Cardiac muscle cell (in vitro differentiated cells and primary cell): Measurements from ENCODE around the gene PPHLN1. TPM values are rescaled to one million over a fixed set of nuclear protein-coding genes. Genes with fewer than 3 reads are reported as not detected.

ENCODE experiments used
- DNase-seq, 2 donors: peaks; one replicate each; pipeline versions ENCODE4 v3.0.0 to v3.0.0-alpha.2; 2010 to 2017; ENCODE audit warnings: low read depth in 1 of 2, low spot score in 1 of 2
- H3K27ac ChIP-seq: fragments of 200-600 bp; sonication (generic); 2 replicates; pipeline ENCODE4 v1.5.1; 2016
- H3K27me3 ChIP-seq: fragments of 200-600 bp; sonication (generic); 2 replicates; pipeline ENCODE4 v1.6.0; 2016; ENCODE audit warnings: control low read depth
- H3K36me3 ChIP-seq: fragments of 200-600 bp; sonication (generic); 2 replicates; pipeline ENCODE4 v1.5.1; 2016; ENCODE audit warnings: control low read depth
- H3K4me1 ChIP-seq: fragments of 200-600 bp; sonication (generic); 2 replicates; pipeline ENCODE4 v1.8.1; 2017; ENCODE audit warnings: low read depth, mild to moderate bottlenecking, mixed run types
- H3K4me3 ChIP-seq: fragments of 200-600 bp; sonication (generic); 2 replicates; pipeline ENCODE4 v1.5.1; 2016; ENCODE audit warnings: mild to moderate bottlenecking
- H3K9me3 ChIP-seq: fragments of 200-600 bp; sonication (generic); 2 replicates; pipeline ENCODE4 v1.5.1; 2017; ENCODE audit warnings: low read depth, mild to moderate bottlenecking, control low read depth
- polyA plus RNA-seq: library from polyadenylated mRNA; unstranded; fragments of >200 nt; fragmentation: Nextera tagmentation; extraction: Ambion mirVana; gene quantifications from 2 replicates; pipeline ENCODE4 v1.2.1, GENCODE V29; 2016
- total RNA-seq: library from RNA; depleted of rRNA; stranded (reverse); fragments of >200 nt; gene quantifications from 2 replicates; pipeline ENCODE4 v1.2.3, GENCODE V29; 2016
- TF ChIP-seq, protein P1 (sequence below): IDR thresholded peaks from 2 replicates; pipeline ENCODE4 v1.5.1; 2012; ENCODE audit warnings: low read depth, mild to moderate bottlenecking, low read length

Gene PPHLN1, protein sequence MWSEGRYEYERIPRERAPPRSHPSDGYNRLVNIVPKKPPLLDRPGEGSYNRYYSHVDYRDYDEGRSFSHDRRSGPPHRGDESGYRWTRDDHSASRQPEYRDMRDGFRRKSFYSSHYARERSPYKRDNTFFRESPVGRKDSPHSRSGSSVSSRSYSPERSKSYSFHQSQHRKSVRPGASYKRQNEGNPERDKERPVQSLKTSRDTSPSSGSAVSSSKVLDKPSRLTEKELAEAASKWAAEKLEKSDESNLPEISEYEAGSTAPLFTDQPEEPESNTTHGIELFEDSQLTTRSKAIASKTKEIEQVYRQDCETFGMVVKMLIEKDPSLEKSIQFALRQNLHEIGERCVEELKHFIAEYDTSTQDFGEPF
- total RNA-seq (77.6 and 87.8 TPM in 2 replicates), polyA plus RNA-seq (70.6 and 93.0 TPM in 2 replicates)

- TF ChIP-seq, protein P1, sequence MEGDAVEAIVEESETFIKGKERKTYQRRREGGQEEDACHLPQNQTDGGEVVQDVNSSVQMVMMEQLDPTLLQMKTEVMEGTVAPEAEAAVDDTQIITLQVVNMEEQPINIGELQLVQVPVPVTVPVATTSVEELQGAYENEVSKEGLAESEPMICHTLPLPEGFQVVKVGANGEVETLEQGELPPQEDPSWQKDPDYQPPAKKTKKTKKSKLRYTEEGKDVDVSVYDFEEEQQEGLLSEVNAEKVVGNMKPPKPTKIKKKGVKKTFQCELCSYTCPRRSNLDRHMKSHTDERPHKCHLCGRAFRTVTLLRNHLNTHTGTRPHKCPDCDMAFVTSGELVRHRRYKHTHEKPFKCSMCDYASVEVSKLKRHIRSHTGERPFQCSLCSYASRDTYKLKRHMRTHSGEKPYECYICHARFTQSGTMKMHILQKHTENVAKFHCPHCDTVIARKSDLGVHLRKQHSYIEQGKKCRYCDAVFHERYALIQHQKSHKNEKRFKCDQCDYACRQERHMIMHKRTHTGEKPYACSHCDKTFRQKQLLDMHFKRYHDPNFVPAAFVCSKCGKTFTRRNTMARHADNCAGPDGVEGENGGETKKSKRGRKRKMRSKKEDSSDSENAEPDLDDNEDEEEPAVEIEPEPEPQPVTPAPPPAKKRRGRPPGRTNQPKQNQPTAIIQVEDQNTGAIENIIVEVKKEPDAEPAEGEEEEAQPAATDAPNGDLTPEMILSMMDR = no peak
- Histone ChIP-seq H3K36me3 (no peaks in the 10 kb centered on the region), H3K27me3 (no peaks in the 10 kb centered on the region), H3K9me3 (no peaks in the 10 kb centered on the region), H3K4me3 (peak within 1 kb of the TSS; percentile 62), H3K4me1 (peaks cover 13% of the 10 kb centered on the region), H3K27ac (peak within 1 kb of the TSS; percentile 91)
- peak; percentile 86 to 92 for DNase-seq
Measured at GRCh38 chr12:42325653-42326474, at the start of gene PPHLN1, which contains the start of gene ZCRB1. Gene PPHLN1 (plus strand): TSS chr12:42326167. CDS start chr12:42335903, 9,736 bp downstream. Gene ZCRB1 (minus strand): TSS chr12:42326094. CDS start chr12:42324102, 1,992 bp downstream.

- TF ChIP-seq, protein P1 = no peak
- Histone ChIP-seq H3K36me3 (no peaks in the 10 kb centered on the region), H3K9me3 (no peaks in the 10 kb centered on the region), H3K4me1 (peaks cover 13% of the 10 kb centered on the region), H3K27me3 (no peaks in the 10 kb centered on the region), H3K27ac (no peak overlapping the region), H3K4me3 (no peak overlapping the region)
- no peak for DNase-seq
Measured at GRCh38 chr12:42277396-42278127, 48.4 kb upstream of the PPHLN1 start.

DNA sequence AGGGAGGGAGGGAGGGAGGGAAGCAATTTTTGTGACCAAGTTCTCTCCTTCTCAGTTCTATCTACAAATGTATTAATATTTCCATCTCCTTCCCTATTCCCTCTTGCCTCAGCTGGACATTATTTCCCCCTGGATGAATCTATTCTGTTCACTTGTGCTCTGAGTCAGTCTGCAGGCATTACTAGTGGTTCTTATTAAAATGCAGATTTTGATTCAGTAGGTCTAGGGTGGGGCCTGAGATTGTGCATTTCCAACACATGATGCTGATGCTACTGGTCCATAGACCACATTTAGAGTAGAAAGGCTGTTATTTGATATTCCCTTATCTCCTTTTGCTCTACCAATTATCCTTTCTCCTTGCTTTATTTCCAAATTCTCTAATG lies 47.8 kb upstream of the PPHLN1 start:
- no peak overlapping the region for H3K27ac ChIP-seq
- H3K27me3 ChIP-seq = no peaks in the 10 kb centered on the region
- H3K9me3 ChIP-seq = no peaks in the 10 kb centered on the region
- TF ChIP-seq, protein P1 = no peak
- DNase-seq = no peak
- no peaks in the 10 kb centered on the region for H3K36me3 ChIP-seq
- H3K4me3 ChIP-seq = no peak overlapping the region
- H3K4me1 ChIP-seq = peaks cover 17% of the 10 kb centered on the region

DNA sequence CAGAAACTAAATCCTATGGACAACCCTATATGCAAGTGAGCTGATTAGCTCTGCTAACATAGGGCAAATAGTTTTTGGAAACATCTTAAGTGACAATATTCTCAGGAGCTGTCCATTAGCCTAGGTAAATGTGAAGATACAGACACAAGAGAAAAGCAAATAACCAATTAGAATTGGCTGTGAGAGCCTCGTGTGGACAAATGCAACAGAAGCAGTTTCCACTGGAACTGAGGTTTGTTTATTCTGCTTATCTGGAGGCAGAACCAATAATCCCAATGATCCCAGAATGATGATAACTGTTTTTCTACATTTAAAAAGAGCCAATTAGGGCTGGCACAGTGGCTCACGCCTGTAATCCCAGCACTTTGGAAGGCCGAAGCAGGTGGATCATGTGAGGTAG lies 44.7 kb upstream of the PPHLN1 start:
- Histone ChIP-seq H3K27ac (no peak overlapping the region), H3K9me3 (no peaks in the 10 kb centered on the region), H3K4me1 (peaks cover 17% of the 10 kb centered on the region), H3K4me3 (no peak overlapping the region), H3K36me3 (no peaks in the 10 kb centered on the region), H3K27me3 (no peaks in the 10 kb centered on the region)
- TF ChIP-seq, protein P1 = no peak
- DNase-seq = no peak

GRCh38 chr12:42281844-42282243 lies 44.1 kb upstream of the PPHLN1 start:
- DNase-seq = no peak
- H3K4me3 ChIP-seq = no peak overlapping the region
- H3K4me1 ChIP-seq = peaks cover 15% of the 10 kb centered on the region
- H3K27ac ChIP-seq = peak overlapping the region; percentile 83
- no peaks in the 10 kb centered on the region for H3K36me3 ChIP-seq
- H3K27me3 ChIP-seq = no peaks in the 10 kb centered on the region
- H3K9me3 ChIP-seq = no peaks in the 10 kb centered on the region
- TF ChIP-seq, protein P1 = no peak
